ENCODE data around the gene EMX2.

EMX2 gene

DNA sequence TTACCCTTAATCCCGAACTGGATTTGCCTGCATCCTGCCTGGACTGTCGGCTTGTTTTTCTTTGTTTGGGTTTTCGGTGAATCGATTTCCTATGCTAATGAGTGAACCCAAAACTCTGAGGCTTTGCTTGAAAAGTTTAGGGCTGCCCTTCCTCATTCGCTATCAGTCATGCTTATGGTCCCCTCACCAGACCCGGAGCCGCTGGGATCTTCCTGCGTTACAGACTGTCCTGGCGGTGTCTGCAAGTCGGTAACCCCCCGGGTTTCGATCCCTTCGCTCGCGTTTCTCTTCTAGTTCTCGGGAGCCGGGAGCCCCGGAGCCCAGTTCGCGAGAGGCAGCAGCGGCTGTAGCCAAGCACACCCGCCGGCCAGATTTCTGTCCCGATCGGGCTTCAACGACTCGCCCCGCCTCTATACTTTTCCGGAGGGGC lies 2.2 kb downstream of the EMX2 start:
- no peak for DNase-seq (ENCODE audit: low read depth in 2 of 2)

DNA sequence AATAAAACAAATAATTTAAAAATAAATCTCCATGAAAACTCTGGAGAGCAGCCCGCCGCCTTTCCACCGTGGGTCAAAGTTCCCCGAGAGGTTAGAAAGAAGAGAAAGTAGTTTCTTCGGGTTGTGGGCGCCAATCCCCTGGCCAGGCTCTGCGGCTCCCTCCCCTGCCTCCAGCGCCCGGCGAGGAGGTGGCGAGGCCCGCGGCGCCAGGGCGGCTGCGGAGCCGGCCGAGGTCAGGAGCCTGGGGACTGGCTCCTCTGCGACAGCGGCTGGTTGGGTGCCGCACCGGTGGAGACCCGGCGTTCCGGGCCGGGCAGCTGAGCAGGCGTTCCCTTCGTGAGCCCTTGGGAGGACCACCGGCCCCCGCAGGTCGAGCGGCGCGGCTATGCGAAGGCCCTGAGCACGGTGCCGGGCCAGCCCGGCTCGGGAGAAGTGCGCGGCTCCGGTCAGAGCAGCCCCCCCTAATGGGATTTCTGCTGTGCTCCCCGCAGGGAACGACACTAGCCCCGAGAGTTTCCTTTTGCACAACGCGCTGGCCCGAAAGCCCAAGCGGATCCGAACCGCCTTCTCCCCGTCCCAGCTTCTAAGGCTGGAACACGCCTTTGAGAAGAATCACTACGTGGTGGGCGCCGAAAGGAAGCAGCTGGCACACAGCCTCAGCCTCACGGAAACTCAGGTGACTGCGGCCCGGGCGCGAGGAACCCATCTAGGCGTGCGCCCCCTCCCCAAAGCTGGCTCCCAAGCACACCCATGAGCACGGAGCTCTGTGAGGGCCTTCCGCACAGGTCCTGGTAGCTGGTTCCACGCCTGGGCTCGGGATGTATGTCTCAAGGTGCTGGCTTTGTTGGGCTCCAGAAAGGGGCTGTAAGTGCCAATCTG lies 2.8 kb downstream of the EMX2 start:
- DNase-seq (ENCODE audit: low read depth in 2 of 2) = no peak

DNA sequence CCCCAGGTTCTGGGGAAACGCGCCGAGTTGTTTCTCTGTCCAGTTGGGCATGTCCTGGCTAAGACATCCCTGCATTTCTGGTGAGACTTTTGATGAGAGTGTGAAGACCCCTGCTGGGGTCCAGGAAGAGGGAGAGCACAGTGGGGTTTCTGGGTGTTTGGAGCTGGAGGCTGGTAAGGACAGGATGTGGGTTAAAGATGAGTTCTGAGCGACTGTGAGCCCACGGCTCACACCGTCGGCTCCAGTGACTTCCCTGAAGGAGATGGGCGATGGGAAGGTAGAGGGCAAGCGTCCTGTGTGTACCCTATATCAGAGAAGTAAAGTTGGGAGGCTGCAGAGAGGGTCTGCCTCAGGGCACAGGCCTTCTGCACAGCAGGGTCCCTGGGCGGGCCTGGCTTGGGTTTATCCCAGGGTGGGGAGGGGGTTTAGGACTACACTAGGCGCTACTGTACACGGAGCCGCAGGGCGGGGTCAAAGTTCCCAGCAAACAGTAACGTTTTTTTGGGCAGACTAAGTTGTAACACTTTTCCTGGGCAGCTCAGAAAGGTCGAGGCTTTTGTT lies 3.6 kb downstream of the EMX2 start:
- no peak for DNase-seq (ENCODE audit: low read depth in 2 of 2)

DNA sequence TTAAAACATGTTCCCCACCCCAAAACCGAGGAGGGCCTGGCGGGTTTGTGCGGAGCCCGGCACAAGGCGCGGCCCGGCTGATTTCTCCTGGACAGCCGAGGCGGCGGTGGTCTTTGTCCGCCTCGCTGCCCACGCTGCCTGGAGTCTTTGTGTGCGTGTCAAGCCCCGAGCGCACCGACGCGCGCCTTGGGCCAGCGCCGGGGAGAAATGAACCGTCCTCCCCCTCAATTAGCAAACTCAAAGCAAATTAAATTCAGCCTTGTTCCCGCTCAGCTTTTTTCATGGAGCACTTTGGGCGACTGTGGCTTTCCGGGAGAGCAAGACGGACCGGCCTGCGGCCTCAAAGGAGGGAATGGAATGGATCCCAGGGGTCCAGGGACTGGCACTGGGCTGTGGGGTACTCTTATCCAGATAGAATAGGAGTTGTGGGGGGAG lies 4.1 kb downstream of the EMX2 start:
- no peak for DNase-seq (ENCODE audit: low read depth in 2 of 2)

DNA sequence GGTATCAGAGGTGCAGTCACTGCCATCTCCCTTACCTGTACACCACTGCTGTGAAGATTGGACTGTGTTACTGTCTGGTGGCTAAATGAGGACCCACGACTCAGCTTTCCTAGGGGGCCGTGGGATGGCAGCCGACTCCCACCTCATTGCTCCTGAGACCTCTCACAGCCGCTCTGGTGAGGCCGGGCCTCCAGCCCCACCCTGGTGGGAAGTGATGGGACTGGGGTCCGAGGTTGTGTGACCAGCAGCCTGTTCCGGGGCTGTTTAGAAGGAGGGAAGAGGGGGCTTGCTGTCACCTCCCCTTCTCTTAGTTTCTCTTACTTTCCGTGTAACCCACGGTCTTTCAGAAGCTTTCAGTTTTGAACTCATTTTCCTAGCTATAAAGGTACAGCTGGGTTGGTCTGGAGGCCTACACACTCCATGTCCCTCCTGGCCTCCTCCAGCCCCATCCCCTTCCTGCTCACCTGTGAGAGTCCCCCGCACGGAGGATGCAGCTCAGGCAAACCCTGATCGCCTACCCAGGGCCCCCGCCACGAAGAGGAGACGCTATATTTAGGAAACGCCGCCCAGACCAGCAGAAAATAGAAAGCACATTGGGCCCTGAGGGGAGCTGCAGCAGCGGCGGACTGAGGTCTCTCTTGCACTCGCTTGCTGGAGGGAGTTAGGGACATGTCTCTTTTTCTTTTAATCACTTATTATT lies 4.6 kb downstream of the EMX2 start:
- no peak for DNase-seq (ENCODE audit: low read depth in 2 of 2)

DNA sequence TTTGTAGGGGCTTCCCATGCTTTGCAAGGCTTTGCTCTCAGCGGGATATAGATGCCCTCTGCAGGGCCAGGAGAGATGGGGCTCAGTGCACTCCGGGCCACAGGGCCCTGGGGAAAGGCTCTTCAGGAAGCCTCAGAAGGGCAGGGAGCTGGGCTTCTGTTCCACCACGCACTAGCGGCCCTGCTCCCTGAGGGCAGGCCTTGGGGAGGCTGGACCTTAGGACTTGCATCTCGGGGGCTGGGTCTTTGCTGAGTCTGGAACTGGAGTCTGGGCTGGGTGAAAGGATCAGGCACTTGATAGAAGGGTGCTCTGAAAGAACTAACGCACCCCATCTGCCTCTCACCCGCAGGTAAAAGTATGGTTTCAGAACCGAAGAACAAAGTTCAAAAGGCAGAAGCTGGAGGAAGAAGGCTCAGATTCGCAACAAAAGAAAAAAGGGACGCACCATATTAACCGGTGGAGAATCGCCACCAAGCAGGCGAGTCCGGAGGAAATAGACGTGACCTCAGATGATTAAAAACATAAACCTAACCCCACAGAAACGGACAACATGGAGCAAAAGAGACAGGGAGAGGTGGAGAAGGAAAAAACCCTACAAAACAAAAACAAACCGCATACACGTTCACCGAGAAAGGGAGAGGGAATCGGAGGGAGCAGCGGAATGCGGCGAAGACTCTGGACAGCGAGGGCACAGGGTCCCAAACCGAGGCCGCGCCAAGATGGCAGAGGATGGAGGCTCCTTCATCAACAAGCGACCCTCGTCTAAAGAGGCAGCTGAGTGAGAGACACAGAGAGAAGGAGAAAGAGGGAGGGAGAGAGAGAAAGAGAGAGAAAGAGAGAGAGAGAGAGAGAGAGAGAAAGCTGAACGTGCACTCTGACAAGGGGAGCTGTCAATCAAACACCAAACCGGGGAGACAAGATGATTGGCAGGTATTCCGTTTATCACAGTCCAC lies 5.4 kb downstream of the EMX2 start:
- DNase-seq (ENCODE audit: low read depth in 2 of 2) = no peak

DNA sequence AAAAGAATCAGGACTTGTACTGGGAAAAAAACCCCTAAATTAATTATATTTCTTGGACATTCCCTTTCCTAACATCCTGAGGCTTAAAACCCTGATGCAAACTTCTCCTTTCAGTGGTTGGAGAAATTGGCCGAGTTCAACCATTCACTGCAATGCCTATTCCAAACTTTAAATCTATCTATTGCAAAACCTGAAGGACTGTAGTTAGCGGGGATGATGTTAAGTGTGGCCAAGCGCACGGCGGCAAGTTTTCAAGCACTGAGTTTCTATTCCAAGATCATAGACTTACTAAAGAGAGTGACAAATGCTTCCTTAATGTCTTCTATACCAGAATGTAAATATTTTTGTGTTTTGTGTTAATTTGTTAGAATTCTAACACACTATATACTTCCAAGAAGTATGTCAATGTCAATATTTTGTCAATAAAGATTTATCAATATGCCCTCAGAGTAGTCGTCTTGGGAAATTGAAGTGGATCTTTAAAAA lies 6.6 kb downstream of the EMX2 start:
- DNase-seq (ENCODE audit: low read depth in 2 of 2) = no peak

DNA sequence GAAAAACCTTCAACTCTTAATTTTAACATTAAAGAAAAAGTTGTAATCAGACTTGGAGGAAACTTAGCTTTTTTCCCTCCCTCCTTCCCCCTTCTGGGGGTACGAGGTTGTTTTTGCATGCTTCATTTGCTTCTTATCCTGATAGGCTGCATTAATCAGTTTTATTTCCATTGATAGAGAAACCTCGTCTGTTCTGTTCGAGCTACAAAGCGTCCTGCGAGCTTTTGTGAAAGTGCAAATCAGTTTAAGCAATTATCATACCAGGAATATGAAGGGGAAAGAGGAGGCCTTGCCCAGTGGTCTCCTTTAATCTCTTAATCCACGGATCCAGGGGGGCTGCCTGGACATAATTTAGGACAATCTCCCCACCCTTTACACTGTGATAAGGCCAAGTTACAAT lies 7.5 kb downstream of the EMX2 start:
- no peak for DNase-seq (ENCODE audit: low read depth in 2 of 2)

DNA sequence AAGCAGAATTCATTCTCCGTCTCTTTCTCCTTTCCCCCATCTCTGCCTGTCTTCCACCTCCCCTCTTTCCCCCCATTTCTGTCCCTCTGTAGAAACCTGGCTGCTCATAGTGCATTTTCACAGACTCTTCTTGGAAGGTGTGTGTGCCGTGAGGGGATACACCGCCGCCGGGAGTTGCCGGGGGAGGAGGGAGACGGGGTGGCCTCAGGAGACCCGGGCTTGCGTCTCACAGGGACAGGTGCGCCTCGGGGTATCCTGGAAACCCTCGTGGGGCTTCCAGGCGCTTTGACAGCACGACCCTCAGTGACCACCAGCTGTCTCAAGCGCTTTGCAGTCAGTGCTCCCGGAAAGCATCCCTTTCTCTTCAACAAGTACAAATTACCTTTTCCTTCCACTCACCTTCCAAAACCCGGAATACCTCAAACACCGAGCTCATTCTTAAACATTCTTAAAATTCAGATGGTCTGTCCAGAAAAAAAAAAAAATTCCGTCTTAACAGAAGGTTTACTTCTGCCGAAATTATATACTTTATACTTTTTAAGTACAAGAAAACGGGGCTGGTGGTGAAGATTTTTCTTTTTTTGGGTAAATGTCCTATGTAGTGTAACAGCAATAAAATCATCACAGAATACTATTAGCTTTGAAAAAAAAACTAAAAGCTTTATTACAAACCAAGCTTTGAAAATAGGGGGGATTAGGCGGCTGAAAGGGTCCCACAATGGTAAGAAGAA lies 8.2 kb downstream of the EMX2 start:
- DNase-seq (ENCODE audit: low read depth in 2 of 2) = no peak

DNA sequence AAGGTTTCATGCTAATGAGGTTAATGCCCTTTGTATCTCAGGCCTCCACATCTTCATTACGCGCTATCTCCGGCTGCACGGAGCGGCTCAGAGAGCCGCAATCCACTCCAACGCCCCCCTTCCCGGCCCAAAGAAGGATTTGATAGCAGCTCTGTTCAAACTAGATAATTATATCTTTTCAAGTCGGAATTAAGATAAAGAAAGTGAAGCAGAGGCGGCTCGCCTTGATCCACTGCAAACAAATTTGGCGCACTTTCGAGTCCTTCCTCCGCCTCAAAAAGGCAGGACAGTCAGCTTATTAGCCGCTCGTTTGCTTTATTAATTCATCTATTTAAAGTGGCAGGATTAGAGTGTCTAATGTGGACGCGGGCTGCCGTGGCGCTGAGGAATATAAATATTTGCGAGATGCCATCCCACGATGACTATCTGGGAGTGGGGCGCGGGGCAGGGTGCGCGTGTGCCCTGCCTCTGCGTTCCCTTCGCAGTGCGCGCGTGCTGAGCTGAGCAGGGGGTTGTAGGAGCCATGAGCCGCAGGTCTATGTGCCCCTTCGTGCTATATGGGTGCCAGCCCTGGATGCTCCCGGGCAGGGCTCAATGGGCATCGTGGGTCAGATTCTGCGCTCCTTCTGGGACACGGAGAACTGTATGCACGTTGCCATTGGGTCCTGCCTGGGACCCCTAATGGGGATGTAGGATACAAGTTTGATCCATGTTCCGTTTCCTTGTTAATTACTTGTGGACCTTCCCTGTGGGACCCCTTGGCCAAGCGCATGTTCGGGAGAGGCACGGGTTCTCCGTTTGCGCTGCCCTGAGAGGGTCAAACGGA lies 9.0 kb downstream of the EMX2 start:
- DNase-seq (ENCODE audit: low read depth in 2 of 2) = no peak

DNA sequence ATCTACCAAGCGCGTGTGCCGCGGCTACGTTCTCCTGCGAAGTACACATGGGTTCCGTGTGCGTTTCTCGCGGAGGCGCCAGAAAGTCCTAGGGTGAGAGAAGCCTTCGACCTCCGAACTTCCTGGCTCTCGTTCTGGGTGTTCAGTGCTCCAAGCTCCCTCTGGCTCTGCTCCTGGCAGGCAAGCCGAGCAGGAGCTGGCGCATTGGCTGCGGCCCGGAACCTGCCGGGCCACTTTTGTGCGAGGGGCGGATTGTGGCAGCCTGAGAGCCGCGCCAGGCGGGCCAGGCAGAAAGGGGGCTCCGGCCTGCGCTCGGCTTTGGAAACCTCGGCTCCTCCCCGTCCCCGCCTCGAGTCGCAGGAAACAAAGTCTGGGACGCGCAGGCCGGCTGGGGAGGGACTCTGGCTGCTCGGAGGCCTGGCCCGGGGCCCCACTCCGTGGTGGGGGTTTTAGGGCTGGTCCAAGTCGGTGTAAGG lies 9.6 kb downstream of the EMX2 start:
- no peak for DNase-seq (ENCODE audit: low read depth in 2 of 2)

DNA sequence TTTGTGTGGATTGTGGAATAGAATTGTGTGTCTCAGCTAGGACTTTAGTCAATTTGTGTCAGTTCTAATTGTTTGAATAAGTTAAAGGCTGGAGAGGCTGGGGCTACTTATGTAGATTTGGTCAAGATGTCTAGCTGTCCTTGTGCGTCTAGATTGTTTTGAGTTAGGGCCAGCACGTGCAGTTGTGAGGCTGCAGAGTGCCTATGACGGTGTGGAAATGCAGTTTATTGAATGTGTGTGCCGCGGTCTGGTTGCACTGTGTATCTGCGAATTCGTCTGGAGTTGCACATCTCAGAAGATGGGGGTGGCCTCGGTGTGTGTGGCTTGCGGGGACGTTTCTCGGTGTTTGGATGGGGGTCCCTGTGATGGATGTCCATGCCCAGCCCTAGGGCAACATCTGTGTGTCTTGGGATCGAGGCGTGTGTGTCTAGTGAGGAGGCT lies 10.2 kb downstream of the EMX2 start:
- no peak for DNase-seq (ENCODE audit: low read depth in 2 of 2)

DNA sequence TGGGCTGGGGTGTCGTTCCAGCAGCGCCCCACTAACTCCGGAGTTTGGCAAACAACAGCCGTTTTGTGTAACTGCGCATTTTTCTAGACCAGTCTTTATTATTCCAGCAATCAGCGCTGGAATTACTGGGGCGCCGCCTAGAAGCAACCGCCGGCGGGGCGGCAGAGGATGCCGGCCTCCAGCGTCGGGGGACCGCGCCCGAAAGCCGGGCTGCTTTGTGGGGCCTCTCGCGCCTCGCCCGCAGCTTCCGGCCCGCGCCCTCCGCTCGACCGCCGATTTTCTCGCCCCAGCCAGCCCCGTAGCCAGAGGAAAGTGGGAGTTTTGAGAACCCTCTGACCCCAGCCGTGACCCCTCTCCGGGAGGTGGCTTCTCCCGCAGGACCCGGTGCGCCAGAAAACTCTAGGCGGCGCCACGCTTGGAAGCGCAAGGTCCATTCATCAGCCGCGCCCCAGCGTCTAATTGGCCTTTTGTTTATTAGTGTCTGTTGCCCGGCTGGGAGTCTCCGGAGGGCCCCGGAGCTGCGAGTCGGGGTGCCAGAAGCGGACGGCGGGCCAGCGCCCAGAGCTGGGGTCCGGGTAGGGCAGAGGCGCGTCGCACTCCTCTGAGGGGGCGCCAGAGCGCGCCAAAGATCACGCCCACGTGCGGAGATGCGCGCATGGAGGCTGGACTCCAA lies 10.7 kb downstream of the EMX2 start:
- no peak for DNase-seq (ENCODE audit: low read depth in 2 of 2)

DNA sequence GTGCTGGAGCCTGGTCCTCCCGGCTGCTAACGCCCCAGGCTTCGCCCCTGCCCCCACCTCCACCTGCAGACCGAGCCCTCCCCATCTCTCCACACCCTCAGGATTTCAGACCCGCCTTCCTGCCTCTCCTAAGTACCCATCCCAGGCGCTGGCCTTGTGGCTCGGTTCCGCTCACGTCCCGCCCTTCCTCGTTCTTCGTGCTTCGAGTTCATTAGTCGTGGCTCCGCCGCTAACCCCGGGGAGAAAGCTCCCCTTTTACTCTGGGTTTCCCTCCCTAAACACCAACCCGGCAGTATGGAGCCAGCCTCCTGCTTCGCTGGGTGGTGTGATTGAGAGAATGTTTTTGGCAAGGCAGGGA lies 11.2 kb downstream of the EMX2 start:
- no peak for DNase-seq (ENCODE audit: low read depth in 2 of 2)

DNA sequence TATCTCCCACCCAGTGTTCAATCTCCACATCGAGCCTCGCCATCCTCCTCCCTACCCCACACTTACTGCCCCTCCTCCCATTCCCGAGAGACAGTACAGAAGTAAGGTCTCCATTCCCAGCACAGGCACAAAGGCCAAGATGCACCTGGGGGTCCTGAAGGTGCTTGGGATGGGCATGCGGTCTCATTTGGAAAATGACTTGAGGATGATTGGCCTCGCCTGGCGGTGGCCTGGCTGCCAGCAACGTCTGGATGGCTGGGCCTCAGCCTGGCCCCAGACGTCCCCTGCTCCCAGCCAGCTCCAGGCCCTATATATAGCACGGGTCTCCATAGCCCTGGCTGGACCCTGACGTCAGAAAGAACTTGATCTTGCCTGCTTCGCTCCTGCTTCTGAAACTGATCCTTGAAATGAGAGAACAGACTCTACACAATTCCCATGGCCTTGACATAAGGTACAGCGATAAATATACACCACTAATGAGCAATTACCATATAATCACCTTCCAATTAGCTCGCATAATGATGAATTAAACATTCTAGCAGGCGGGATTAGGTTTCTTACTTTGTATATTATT lies 11.8 kb downstream of the EMX2 start:
- DNase-seq (ENCODE audit: low read depth in 2 of 2) = no peak

DNA sequence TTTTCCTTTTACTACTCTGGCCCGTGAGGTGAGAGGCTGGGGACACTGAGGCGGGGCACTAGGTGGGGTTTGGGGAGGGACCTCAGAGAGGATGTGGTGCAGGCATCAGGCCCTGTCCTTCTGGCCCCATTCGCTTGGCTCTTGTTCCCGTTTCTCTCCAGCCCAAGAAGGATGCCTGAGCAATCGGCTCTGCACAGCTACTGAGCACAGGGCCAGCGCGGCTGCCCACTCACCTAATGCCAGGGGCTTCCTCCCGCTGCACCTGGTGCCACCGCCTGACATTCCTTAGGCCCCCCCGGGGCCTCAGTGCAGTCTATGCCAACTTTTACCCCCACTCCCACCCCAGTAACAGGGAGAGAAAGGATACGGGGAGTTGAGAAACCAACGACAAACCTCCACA lies 12.5 kb downstream of the EMX2 start:
- no peak for DNase-seq (ENCODE audit: low read depth in 2 of 2)

DNA sequence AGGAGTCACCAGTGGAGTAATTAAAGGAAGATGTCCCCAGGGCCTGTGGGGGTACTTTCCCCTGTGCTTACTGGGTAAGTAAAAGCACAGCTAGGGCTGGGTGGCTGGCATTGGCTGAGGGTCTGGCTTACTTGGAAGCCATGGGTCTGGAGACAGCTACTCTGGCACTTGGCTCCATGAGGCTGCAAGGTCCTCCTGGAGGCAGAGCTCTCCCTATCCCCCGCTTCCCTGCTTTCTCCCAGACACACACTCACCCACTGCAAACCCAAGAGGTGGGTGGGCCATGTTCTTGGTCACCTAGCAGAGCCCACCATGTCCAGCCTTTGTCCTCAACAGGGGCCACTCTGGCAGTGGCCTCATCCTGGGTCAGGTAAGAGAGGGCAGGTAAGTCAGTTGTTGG lies 13.3 kb downstream of the EMX2 start:
- DNase-seq (ENCODE audit: low read depth in 2 of 2) = no peak

DNA sequence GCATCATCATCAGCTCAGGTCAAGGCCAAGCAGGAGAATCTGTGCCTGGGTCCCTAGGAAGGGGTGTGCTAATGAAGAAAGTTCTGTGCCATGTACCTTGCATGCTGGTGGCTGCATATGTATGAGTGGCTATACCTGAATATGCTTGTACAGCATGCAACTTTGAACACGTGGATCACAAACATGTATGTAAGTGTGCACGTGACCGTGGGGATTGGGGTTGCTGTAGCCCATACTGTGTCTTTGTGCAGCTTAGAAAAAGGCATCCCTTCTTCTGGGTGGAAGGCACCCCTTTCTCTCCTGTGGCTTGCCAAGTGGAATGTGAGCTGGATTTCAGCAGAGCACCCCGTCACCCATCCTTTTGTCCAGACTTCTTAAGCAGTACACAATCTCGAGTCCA lies 13.8 kb downstream of the EMX2 start:
- DNase-seq (ENCODE audit: low read depth in 2 of 2) = no peak

DNA sequence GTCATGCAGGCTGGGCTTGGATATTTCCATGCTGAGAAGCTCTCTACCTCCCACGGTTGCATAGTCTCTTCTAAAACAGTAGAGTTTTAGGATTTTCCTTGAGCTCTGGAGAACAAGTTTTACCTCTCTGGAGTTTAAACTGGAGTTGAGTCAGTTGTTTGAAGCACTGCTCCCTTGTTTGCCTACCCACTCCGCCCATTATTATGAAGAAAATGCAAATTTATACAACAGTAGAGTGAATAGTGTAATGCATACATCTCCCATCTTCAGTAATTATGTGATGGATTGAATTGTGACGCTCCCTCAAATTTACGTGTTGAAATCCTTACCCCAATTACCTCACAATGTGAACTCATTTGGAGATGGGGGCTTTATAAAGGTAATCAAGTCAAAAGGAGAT lies 17.2 kb downstream of the EMX2 start:
- DNase-seq (ENCODE audit: low read depth in 2 of 2) = no peak
